Upper lobe of left lung (tissue), 6 donors: ENCODE results near the gene VAT1L. TPM values are rescaled to one million over a fixed set of nuclear protein-coding genes. Genes with fewer than 3 reads are reported as not detected.

Source experiments
- ATAC-seq, 2 donors: fragments of 200-7000 bp; cut with Tn5 transposase; one replicate each; pipeline ENCODE4 v1.9.1; 2022; ENCODE audit warnings: mild to moderate bottlenecking in 2 of 2, moderate library complexity in 2 of 2; ENCODE audit not compliant: low FRiP score in 2 of 2
- DNase-seq, 2 donors: peaks; one replicate each; pipeline ENCODE4 v3.0.0-alpha.2; 2019 to 2020
- H3K27ac ChIP-seq, 4 donors: fragments of 200-600 bp; sonication (generic); one replicate each; pipeline ENCODE4 v1.5.1; 2016 to 2019
- H3K27me3 ChIP-seq, 4 donors: fragments of 200-600 bp; sonication (generic); one replicate each; pipeline ENCODE4 v1.5.1; 2017 to 2019
- H3K36me3 ChIP-seq, 4 donors: fragments of 200-600 bp; sonication (generic); one replicate each; pipeline ENCODE4 v1.5.1; 2016 to 2019
- H3K4me1 ChIP-seq, 4 donors: fragments of 200-600 bp; sonication (generic); one replicate each; pipeline ENCODE4 v1.5.1; 2018 to 2019
- H3K4me3 ChIP-seq, 4 donors: fragments of 200-600 bp; sonication (generic); one replicate each; pipeline ENCODE4 v1.5.1; 2017 to 2019; ENCODE audit warnings: mild to moderate bottlenecking in 2 of 4, moderate library complexity in 1 of 4
- H3K9me3 ChIP-seq, 4 donors: fragments of 200-600 bp; sonication (generic); one replicate each; pipeline ENCODE4 v1.5.1; 2018 to 2019
- EP300 ChIP-seq, 4 donors: sonication (generic); formaldehyde crosslinking; IDR thresholded peaks; one replicate each; pipeline ENCODE4 v1.5.1; 2017; ENCODE audit warnings: antibody characterized with exemption in 4 of 4, control low read depth in 2 of 4
- POLR2A ChIP-seq, 4 donors: fragments of 450-650 bp; IDR thresholded peaks; one replicate each; pipeline ENCODE4 v1.5.1; 2016 to 2017; ENCODE audit warnings: antibody characterized with exemption in 4 of 4, mild to moderate bottlenecking in 2 of 4
- POLR2AphosphoS5 ChIP-seq, 2 donors: sonication (generic); formaldehyde crosslinking; IDR thresholded peaks; one replicate each; pipeline ENCODE4 v1.5.1; 2017; ENCODE audit warnings: antibody characterized with exemption in 2 of 2
- WGBS, 2 donors: methylation state at CpG; one replicate each; pipeline ENCODE4 v1.1.5; 2017 to 2018; 5-methylcytosine and 5-hydroxymethylcytosine counted together
- total RNA-seq, 6 donors: library from RNA; depleted of rRNA in 4 of 6; stranded (reverse); fragments of >200 nt in 4 of 6; gene quantifications; one replicate each; pipeline versions ENCODE4 v1.1.0 to v1.2.1, GENCODE V29; 2016 to 2021
- TF ChIP-seq, protein P1 (sequence below), 6 experiments: fragments of 450-650 bp in 4 of 6; fragments of 200-600 bp in 2 of 6; sonication (generic) in 2 of 6; IDR thresholded peaks; one replicate each; pipeline ENCODE4 v1.5.1; 2016 to 2019; ENCODE audit warnings: antibody characterized with exemption in 6 of 6
- donor health status: DM: no; HTN: no; CAD: no; lungs with moderate emphysema.
- donor health status: DM: no; HTN: yes; CAD: no; lungs with severe emphysema.

The VAT1L gene
- total RNA-seq, 6 donors from 2014 or later: under 0.01 to 0.59 (median 0.27) TPM; not detected in 2

DNA sequence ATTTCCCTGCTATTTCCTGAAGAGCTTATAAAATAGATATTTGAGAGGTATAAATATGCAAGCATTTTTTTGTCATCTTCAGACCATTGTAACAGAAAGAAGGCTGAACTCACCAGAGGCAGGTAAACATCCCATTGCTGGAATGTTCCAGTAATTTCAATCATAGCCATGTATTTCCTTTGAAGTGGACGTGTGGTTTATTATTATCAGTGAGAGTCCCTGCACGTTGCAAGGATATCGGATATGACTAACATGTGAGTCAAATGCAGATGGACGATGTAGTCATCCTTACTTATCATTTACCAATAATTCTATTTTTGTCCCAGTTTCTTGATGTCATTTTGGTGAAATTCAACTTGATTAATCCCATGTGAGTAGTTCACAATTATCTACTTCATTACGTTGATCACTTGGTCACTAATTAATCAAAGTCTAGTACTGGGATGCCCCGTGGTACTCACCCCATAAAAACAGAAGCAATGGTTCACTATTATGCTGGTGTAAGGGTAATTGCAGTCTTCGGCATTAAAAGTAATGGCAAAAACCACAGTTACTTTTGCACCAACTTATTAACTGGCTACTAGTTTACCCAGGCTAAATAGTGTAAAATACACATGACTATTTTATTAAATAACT lies 89.5 kb downstream of the VAT1L start:
- H3K4me3 ChIP-seq: no peak overlapping the region
- TF ChIP-seq, protein P1, sequence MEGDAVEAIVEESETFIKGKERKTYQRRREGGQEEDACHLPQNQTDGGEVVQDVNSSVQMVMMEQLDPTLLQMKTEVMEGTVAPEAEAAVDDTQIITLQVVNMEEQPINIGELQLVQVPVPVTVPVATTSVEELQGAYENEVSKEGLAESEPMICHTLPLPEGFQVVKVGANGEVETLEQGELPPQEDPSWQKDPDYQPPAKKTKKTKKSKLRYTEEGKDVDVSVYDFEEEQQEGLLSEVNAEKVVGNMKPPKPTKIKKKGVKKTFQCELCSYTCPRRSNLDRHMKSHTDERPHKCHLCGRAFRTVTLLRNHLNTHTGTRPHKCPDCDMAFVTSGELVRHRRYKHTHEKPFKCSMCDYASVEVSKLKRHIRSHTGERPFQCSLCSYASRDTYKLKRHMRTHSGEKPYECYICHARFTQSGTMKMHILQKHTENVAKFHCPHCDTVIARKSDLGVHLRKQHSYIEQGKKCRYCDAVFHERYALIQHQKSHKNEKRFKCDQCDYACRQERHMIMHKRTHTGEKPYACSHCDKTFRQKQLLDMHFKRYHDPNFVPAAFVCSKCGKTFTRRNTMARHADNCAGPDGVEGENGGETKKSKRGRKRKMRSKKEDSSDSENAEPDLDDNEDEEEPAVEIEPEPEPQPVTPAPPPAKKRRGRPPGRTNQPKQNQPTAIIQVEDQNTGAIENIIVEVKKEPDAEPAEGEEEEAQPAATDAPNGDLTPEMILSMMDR (IDR thresholded peaks at IDR 0.05): no peak
- TF ChIP-seq POLR2A (IDR thresholded peaks at IDR 0.05): no peak
- H3K27ac ChIP-seq: no peak overlapping the region
- no peak for ATAC-seq
- no peaks in the 10 kb centered on the region for H3K27me3 ChIP-seq
- WGBS, 2 donors: 77 to 82% methylated on average over 7 of the region's 7 CpGs
- no peaks in the 10 kb centered on the region for H3K4me1 ChIP-seq
- no peaks in the 10 kb centered on the region for H3K36me3 ChIP-seq
- H3K9me3 ChIP-seq: no peaks in the 10 kb centered on the region
- DNase-seq: no peak

DNA sequence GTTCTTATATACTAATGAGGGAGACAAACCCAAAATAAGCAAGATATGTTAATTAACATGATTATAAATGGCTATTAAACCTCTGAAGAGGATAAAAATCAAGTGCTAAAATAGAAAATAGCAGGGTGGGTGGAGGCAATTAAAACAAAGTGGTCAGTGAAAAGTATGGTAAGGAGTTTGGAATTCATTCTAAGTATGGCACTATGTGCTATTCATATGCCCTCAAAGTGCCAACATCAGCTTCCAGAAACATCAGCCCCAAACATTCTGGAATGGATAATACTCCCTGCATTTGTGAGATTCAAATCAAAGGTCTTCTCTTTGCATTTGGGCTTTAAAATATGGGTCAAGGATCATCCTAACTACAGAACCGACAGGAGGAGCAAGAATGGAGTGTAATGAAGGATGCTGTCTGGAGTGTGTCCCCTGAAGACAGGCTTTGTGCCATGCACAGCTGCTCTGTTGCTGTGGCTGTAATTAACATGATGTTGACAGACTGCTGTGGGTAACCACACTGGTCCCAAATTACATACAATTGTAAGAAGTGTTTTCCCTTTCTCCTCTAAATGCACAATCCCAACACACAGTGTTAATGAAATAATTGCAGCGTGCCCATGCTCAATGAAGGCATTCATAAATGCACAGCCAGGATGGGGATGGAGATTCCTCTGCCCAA lies 93.1 kb downstream of the VAT1L start:
- Histone ChIP-seq H3K27ac (no peak overlapping the region), H3K9me3 (no peaks in the 10 kb centered on the region)
- WGBS, 2 donors: 69 to 79% methylated on average over 2 of the region's 2 CpGs

DNA sequence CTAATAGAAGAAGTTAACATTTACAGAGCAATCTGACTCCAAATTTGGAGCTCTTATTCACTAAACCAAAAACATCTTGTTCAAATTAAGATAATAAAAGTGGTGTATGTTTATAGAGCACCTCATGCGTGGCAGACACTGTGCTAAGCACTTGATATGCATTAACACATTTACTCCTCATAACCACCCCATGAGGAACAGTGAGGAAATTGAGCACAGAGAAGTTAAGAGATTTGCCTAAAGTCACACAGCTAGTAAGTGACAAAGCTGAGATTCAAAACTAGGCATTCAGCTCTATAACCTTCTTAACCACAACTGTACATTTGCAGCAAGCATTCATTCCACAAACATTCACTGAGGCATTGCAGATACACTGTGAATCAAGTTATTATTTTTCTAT lies 94.0 kb downstream of the VAT1L start:
- H3K4me1 ChIP-seq: no peaks in the 10 kb centered on the region
- no peak for ATAC-seq
- H3K36me3 ChIP-seq: no peaks in the 10 kb centered on the region
- H3K27me3 ChIP-seq: no peaks in the 10 kb centered on the region
- no peak overlapping the region for H3K4me3 ChIP-seq
- no peak overlapping the region for H3K27ac ChIP-seq
- WGBS, 2 donors: 76 to 87% methylated on average over 1 of the region's 1 CpG
- TF ChIP-seq POLR2AphosphoS5 (IDR thresholded peaks at IDR 0.05): no peak
- TF ChIP-seq POLR2A (IDR thresholded peaks at IDR 0.05): no peak
- no peak for TF ChIP-seq EP300 (IDR thresholded peaks at IDR 0.05)
- H3K9me3 ChIP-seq: no peaks in the 10 kb centered on the region
- no peak for DNase-seq

More for the DNA sequence above, 93.1 kb downstream of the VAT1L start:
- no peaks in the 10 kb centered on the region for H3K27me3 ChIP-seq
- no peak overlapping the region for H3K4me3 ChIP-seq
- H3K4me1 ChIP-seq: no peaks in the 10 kb centered on the region
- ATAC-seq (peak in 1 of 2 donors; percentile 43), DNase-seq (no peak)
- TF ChIP-seq, protein P1 (IDR thresholded peaks at IDR 0.05): no peak
- no peak for TF ChIP-seq EP300 (IDR thresholded peaks at IDR 0.05)
- no peak for TF ChIP-seq POLR2AphosphoS5 (IDR thresholded peaks at IDR 0.05)
- no peak for TF ChIP-seq POLR2A (IDR thresholded peaks at IDR 0.05)
- H3K36me3 ChIP-seq: no peaks in the 10 kb centered on the region

DNA sequence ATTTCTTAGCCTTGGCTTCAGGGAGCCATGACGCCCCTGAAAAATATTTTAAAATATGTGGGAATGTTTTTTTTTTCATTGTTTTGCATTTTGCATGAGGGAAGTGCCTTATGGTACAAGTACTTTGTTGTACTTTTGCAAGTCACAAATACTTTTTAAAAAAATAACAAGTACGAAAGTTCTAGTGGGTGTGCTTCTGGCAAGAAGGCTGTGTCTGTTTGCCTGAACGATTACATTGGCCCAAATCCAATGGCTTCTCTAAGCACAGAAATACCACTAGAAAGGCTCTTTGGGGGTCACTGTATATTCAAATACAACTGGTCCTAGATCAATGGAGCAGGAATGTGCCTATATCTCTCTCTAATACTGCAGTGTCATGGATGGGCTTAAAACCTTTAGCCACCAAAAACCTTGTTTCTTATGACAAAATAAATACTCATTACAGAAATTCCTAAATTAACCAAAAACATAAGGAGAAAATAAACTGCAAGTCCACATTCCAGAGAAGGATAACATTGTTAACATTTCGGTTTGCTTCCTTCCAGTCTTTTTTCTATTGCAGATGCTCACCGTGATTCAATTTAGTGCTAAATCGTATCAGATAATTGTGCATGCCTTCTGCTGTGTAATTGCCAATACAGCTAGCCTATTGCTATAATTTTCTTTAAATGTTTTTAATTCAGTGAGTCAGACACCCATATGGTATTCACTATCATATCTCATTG lies 97.4 kb downstream of the VAT1L start:
- no peaks in the 10 kb centered on the region for H3K27me3 ChIP-seq
- no peaks in the 10 kb centered on the region for H3K9me3 ChIP-seq
- ATAC-seq: no peak
- H3K27ac ChIP-seq: no peak overlapping the region
- H3K4me3 ChIP-seq: no peak overlapping the region
- H3K36me3 ChIP-seq: no peaks in the 10 kb centered on the region
- H3K4me1 ChIP-seq: no peaks in the 10 kb centered on the region
- TF ChIP-seq POLR2AphosphoS5 (IDR thresholded peaks at IDR 0.05) (no peak), EP300 (IDR thresholded peaks at IDR 0.05) (no peak), POLR2A (IDR thresholded peaks at IDR 0.05) (no peak)
- TF ChIP-seq, protein P1 (IDR thresholded peaks at IDR 0.05): no peak
- WGBS, 2 donors: 64 to 68% methylated on average over 6 of the region's 6 CpGs
- DNase-seq: no peak

DNA sequence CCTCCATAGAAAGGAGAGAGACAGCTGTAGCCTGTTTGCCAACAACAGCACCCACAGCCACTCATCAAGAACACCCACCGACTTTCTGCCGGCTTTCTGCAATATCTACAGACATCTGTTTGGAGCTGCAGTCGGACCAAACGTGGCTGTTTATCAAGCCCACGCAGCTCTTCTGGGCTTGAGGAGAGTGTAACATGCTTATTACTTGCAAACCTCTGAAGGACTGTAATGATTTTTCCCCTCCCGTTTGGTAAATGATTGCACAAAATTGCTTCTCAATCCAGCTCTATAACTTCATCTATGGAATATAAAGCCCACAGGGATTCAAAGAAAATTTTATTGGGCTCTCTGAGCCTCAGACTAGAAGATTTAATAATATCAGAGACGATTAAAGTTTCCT lies 100.5 kb downstream of the VAT1L start:
- ATAC-seq: no peak
- H3K4me3 ChIP-seq: no peak overlapping the region
- H3K4me1 ChIP-seq: no peaks in the 10 kb centered on the region
- no peak overlapping the region for H3K27ac ChIP-seq
- H3K9me3 ChIP-seq: no peaks in the 10 kb centered on the region
- no peaks in the 10 kb centered on the region for H3K36me3 ChIP-seq
- 53 to 65% methylated on average over 7 of the region's 7 CpGs for WGBS, 2 donors
- H3K27me3 ChIP-seq: no peaks in the 10 kb centered on the region
- DNase-seq: no peak
- TF ChIP-seq, protein P1 (IDR thresholded peaks at IDR 0.05): no peak
- peak in 1 of 2 donors; percentile 8 for TF ChIP-seq POLR2AphosphoS5 (IDR thresholded peaks at IDR 0.05)
